IPS-18a (cell line): Measurements from ENCODE around the gene TRABD.
"Not testable (repeated sequence)": the region's sequence is repeated elsewhere in the genome, so short reads cannot be mapped to it uniquely, and the experiment has no call there.

Experiments
- H3K27ac ChIP-seq: one replicate; pipeline ENCODE4 v1.5.1; 2013; ENCODE audit warnings: low read length
- H3K27me3 ChIP-seq: one replicate; pipeline ENCODE4 v1.6.1; 2013; ENCODE audit warnings: mild to moderate bottlenecking, low read length; ENCODE audit not compliant: control insufficient read depth, insufficient read depth
- H3K36me3 ChIP-seq: one replicate; pipeline ENCODE4 v1.6.1; 2013; ENCODE audit warnings: low read depth, low read length; ENCODE audit not compliant: control insufficient read depth
- H3K4me1 ChIP-seq: one replicate; pipeline ENCODE4 v1.6.1; 2013; ENCODE audit warnings: low read depth, low read length; ENCODE audit not compliant: control insufficient read depth
- H3K4me3 ChIP-seq: one replicate; pipeline ENCODE4 v1.5.1; 2013; ENCODE audit warnings: low read length
- H3K9ac ChIP-seq: one replicate; pipeline ENCODE4 v1.6.1; 2013; ENCODE audit warnings: mild to moderate bottlenecking, low read length, moderate library complexity
- H3K9me3 ChIP-seq: one replicate; pipeline ENCODE4 v1.6.1; 2013; ENCODE audit warnings: low read depth, low read length; ENCODE audit not compliant: control insufficient read depth

Gene TRABD

GRCh38 chr22:50204571-50204970 is 18.9 kb downstream of the TRABD start:
- peaks cover 9% of the 10 kb centered on the region for H3K4me1 ChIP-seq
- H3K9me3 ChIP-seq: no peaks in the 10 kb centered on the region
- H3K27me3 ChIP-seq: no peaks in the 10 kb centered on the region
- peaks cover 19% of the 10 kb centered on the region for H3K36me3 ChIP-seq
- no peak overlapping the region for H3K4me3 ChIP-seq
- H3K9ac ChIP-seq: no peak overlapping the region
- H3K27ac ChIP-seq: no peak overlapping the region

GRCh38 chr22:50204998-50205397 is 19.3 kb downstream of the TRABD start:
- H3K27me3 ChIP-seq, H3K9me3 ChIP-seq, H3K4me3 ChIP-seq, H3K27ac ChIP-seq, H3K9ac ChIP-seq, H3K4me1 ChIP-seq: not testable (repeated sequence)
- peaks cover 19% of the 10 kb centered on the region for H3K36me3 ChIP-seq

GRCh38 chr22:50205781-50206569 is 20.3 kb downstream of the TRABD start:
- no peak overlapping the region for H3K4me3 ChIP-seq
- no peaks in the 10 kb centered on the region for H3K9me3 ChIP-seq
- no peak overlapping the region for H3K9ac ChIP-seq
- H3K36me3 ChIP-seq: peaks cover 21% of the 10 kb centered on the region
- no peak overlapping the region for H3K27ac ChIP-seq
- H3K27me3 ChIP-seq: no peaks in the 10 kb centered on the region
- H3K4me1 ChIP-seq: peaks cover 9% of the 10 kb centered on the region

- Histone ChIP-seq H3K27ac (no peak overlapping the region), H3K4me3 (no peak overlapping the region), H3K36me3 (peaks cover 27% of the 10 kb centered on the region), H3K9me3 (no peaks in the 10 kb centered on the region), H3K4me1 (peaks cover 9% of the 10 kb centered on the region), H3K27me3 (no peaks in the 10 kb centered on the region), H3K9ac (no peak overlapping the region)
Measured at GRCh38 chr22:50206599-50206998, 20.9 kb downstream of the TRABD start.

- no peaks in the 10 kb centered on the region for H3K27me3 ChIP-seq
- H3K27ac ChIP-seq: no peak overlapping the region
- no peak overlapping the region for H3K9ac ChIP-seq
- no peak overlapping the region for H3K4me3 ChIP-seq
- H3K4me1 ChIP-seq: peaks cover 4% of the 10 kb centered on the region
- H3K36me3 ChIP-seq: peaks cover 27% of the 10 kb centered on the region
- no peaks in the 10 kb centered on the region for H3K9me3 ChIP-seq
Measured at GRCh38 chr22:50207383-50208140, 21.8 kb downstream of the TRABD start.

- no peak overlapping the region for H3K9ac ChIP-seq
- no peaks in the 10 kb centered on the region for H3K9me3 ChIP-seq
- H3K27ac ChIP-seq: no peak overlapping the region
- peaks cover 35% of the 10 kb centered on the region for H3K36me3 ChIP-seq
- H3K4me1 ChIP-seq: peaks cover 4% of the 10 kb centered on the region
- no peak overlapping the region for H3K4me3 ChIP-seq
- no peaks in the 10 kb centered on the region for H3K27me3 ChIP-seq
Measured at GRCh38 chr22:50208430-50208938, 22.8 kb downstream of the TRABD start.

GRCh38 chr22:50208939-50209892 is 23.5 kb downstream of the TRABD start:
- Histone ChIP-seq H3K4me3 (no peak overlapping the region), H3K27me3 (no peaks in the 10 kb centered on the region), H3K36me3 (peaks cover 31% of the 10 kb centered on the region), H3K9ac (no peak overlapping the region), H3K27ac (no peak overlapping the region), H3K9me3 (no peaks in the 10 kb centered on the region), H3K4me1 (peaks cover 4% of the 10 kb centered on the region)

- no peak overlapping the region for H3K27ac ChIP-seq
Measured at GRCh38 chr22:50209893-50210292, 24.2 kb downstream of the TRABD start.

GRCh38 chr22:50210378-50211139 is 24.8 kb downstream of the TRABD start:
- H3K27ac ChIP-seq: no peak overlapping the region
- peaks cover 36% of the 10 kb centered on the region for H3K36me3 ChIP-seq
- no peak overlapping the region for H3K4me3 ChIP-seq
- H3K9me3 ChIP-seq: no peaks in the 10 kb centered on the region
- H3K27me3 ChIP-seq: no peaks in the 10 kb centered on the region
- H3K4me1 ChIP-seq: peaks cover 4% of the 10 kb centered on the region
- no peak overlapping the region for H3K9ac ChIP-seq

More at GRCh38 chr22:50209893-50210292, 24.2 kb downstream of the TRABD start:
- no peak overlapping the region for H3K9ac ChIP-seq
- no peaks in the 10 kb centered on the region for H3K27me3 ChIP-seq
- peaks cover 34% of the 10 kb centered on the region for H3K36me3 ChIP-seq
- H3K9me3 ChIP-seq: no peaks in the 10 kb centered on the region
- H3K4me3 ChIP-seq: no peak overlapping the region
- H3K4me1 ChIP-seq: peaks cover 4% of the 10 kb centered on the region

- no peaks in the 10 kb centered on the region for H3K9me3 ChIP-seq
- peaks cover 39% of the 10 kb centered on the region for H3K36me3 ChIP-seq
- no peak overlapping the region for H3K27ac ChIP-seq
- no peaks in the 10 kb centered on the region for H3K27me3 ChIP-seq
- H3K9ac ChIP-seq: no peak overlapping the region
- H3K4me1 ChIP-seq: peaks cover 3% of the 10 kb centered on the region
- H3K4me3 ChIP-seq: no peak overlapping the region
Measured at GRCh38 chr22:50211147-50211546, 25.4 kb downstream of the TRABD start.
